Thyroid gland (tissue), 4 donors: ENCODE results near the gene ADARB1.

Experiments used
- POLR2A ChIP-seq, 2 donors: fragments of 450-650 bp; IDR thresholded peaks; one replicate each; pipeline ENCODE4 v1.6.1; 2017; ENCODE audit warnings: antibody characterized with exemption in 2 of 2, mild to moderate bottlenecking in 2 of 2, moderate library complexity in 1 of 2
- TF ChIP-seq, protein P1 (sequence below), 6 experiments: fragments of 200-600 bp in 3 of 6; fragments of 450-650 bp in 3 of 6; sonication (generic) in 3 of 6; IDR thresholded peaks; one replicate each; pipeline ENCODE4 v1.5.1; 2016 to 2019; ENCODE audit warnings: antibody characterized with exemption in 6 of 6, mild to moderate bottlenecking in 2 of 6, inconsistent platforms in 1 of 6, moderate library complexity in 1 of 6

DNA sequence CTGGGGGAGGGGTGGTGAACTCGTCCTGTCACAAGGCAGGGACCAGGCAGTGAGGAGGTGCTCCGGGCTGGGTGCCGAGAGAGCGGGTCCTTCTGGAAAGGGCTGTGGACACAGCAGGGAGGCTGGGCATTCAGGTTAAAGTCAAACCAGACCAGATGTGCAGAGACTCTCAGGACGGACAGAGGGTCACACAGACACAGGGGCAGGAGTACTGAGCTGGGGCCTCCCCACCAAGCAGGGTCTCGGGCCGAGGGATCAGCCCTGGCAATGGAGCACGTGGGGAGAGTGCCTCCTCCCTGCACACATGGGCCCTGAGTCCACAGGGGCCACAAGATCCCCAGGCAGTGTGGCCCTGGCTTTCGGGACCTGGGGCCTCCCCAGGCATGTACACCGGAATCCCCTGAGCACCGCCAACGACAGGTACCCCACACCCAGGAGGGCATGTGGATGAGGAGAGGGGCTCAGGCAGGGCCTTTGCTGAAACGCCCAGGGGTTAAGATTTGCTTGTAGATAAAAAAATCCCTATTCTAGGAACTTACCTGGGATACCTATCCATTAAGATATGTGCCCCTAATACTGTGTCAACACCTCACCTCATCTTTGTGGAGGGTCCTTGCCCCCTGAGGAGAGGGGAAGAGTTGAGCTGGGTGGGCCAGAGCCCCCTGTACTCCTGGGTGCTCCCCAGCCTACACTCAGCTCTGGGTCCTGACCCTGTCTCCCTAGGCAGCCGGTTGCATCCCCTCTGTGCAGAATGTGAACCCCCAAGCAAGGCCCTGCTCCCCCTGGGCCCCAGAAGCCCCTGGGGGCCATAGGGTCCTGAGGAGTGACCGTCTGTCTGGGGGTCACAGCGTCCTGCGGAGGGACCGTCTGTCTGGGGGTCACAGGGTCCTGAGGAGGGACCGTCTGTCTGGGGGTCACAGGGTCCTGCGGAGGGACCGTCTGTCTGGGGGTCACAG lies 46.9 kb upstream of the ADARB1 start:
- TF ChIP-seq, protein P1, sequence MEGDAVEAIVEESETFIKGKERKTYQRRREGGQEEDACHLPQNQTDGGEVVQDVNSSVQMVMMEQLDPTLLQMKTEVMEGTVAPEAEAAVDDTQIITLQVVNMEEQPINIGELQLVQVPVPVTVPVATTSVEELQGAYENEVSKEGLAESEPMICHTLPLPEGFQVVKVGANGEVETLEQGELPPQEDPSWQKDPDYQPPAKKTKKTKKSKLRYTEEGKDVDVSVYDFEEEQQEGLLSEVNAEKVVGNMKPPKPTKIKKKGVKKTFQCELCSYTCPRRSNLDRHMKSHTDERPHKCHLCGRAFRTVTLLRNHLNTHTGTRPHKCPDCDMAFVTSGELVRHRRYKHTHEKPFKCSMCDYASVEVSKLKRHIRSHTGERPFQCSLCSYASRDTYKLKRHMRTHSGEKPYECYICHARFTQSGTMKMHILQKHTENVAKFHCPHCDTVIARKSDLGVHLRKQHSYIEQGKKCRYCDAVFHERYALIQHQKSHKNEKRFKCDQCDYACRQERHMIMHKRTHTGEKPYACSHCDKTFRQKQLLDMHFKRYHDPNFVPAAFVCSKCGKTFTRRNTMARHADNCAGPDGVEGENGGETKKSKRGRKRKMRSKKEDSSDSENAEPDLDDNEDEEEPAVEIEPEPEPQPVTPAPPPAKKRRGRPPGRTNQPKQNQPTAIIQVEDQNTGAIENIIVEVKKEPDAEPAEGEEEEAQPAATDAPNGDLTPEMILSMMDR (IDR thresholded peaks at IDR 0.05) = no peak
- no peak for TF ChIP-seq POLR2A (IDR thresholded peaks at IDR 0.05)
